NCI-H524 (cell line): Measurements from ENCODE around the gene NHS.
"Not testable (repeated sequence)": the region's sequence is repeated elsewhere in the genome, so short reads cannot be mapped to it uniquely, and the experiment has no call there.

ENCODE experiments used
- DNase-seq, 2 experiments: peaks; one replicate each; lab custom pipeline; 2025; lab: John Stamatoyannopoulos, UW

The NHS gene

DNA sequence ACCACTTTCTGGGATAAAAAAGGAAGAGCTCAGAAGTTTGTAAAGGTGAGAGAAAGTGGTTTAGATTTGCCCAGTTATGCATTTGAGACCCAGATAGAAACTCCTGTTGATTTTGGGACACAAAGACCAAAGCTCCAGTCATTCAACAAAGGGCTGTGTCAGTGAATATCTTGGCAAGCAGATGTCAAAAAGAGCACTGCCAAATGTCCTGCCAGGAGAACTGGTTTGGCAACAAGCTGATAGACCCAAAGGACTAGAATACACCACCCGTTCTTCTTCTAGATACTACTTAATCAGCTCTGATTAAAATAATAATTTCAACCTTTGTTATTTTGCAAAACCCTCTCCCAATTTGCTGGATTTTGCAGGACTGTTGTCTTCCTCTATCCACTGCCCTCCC is 121.4 kb downstream of the NHS start:
- no peak for DNase-seq

GRCh38 chrX:17497193-17497592 is 122.2 kb downstream of the NHS start:
- DNase-seq, result no peak

DNA sequence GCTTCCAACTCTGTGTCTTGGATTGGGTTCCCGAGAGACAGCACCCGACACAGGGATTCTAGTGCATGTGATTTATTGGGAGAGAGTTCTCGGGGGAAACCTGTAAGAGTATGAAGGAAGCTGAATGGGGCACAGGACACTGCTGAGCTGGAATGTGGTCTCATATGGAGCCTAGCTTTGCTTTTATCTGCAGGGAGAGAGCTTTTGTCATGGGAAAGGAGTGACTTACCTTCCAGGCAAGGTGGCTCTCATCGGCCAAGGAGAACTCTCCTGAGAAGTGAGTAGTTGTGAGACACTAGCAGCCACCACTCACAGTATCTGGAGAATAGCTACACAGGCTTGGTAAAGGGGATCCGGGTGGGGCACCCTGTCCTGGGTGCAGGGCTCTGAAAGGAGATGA is 124.5 kb downstream of the NHS start:
- DNase-seq, result no peak

DNA sequence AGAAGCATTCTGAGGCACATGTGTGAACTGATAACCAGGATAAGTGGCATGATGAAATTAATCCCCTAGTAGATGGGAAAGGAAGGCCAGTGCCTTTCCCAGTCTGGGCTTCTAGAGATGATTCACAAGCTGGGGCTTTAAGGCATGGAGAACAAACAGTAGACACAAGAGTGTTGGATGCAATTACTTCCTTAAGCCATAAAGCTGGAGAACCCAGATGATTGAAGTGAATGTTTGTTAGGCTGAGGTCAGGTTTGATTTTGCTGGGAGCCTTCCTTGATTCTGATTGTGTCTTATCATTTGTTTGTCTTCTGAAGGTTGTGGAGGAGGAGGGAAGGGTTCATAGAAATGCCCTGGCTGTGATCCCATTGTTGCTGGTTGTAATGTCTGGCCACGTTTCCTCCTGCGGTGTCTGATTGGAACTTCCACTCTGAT is 125.2 kb downstream of the NHS start:
- DNase-seq, result no peak

DNA sequence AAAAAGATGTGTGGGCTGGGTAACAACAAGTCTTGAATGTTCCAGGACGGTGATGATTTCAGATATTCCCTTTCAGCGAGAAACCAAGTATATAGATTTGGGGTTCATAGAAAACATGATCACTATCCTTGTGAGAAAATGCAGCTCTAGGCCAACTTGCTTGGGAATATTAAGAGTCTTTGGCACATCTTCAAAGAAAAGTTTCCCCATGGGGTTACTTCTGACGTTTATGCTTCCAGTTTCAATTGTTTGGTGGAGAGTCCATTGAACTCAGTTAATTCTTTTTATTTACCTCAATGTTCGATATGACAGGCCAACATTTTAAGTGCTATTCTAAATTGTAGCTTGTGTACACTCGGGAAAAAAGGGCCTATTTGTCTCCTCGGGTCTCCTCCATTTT is 126.7 kb downstream of the NHS start:
- no peak for DNase-seq

DNA sequence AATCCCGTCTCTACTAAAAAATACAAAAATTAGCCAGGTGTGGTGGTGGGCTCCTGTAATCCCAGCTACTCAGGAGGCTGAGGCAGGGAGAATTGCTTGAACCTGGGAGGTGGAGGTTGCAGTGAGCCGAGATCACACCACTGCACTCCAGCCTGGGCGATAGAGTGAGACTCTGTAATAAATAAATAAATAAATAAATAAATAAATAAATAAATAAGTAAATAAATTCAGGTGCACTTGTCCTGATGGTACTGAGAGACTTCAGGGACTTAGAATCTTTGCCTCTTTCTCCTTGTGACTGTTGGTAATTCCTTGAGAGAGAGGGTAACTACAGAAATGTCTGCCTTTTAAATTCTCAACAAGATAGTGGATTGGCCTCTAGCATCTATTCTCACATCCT is 131.4 kb downstream of the NHS start:
- not testable (repeated sequence) for DNase-seq

GRCh38 chrX:17511556-17511955 is 136.6 kb downstream of the NHS start:
- no peak for DNase-seq

DNA sequence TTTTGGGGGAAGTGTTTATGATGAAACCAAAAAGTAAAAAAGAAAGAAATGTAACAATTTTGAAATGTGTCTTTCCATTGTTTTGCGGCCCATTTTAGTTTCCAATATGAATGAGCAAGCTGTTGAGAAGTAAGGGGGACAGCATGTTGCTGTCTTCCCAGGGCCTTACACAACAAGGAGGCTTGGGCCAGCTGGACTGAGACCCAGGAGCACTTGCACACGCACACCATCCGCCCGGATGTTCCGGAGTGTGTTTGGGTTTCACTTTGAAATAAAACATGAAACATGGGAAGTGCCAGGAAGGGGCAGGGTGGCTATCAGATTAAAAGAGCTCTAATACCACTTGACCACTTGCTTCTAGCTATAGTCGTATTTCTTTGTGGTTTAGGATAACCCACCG is 144.4 kb downstream of the NHS start:
- DNase-seq, result no peak

- DNase-seq, result no peak
Measured at GRCh38 chrX:17520016-17520615, 145.1 kb downstream of the NHS start.

GRCh38 chrX:17521871-17522693 is 147.1 kb downstream of the NHS start:
- DNase-seq, result peak in 1 of 2 experiments; percentile 44

DNA sequence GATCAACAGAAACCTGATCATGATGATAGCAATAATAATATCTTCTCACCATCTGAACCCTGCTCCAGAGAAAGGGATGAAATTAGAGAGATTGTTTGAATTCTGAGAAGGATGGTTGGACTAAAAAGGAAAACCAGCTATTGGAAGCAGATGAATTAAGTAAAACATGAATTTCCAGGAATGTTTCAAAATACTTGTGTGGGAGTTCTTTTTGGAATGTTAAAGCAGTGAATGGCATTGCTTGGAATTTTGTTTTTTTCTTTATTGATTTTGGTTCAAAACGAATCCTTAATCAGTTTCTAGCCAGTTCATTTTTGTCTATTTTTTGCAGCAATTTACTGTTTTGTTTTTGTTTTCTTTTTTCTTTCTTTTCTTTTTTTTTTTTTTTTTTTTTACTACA is 150.3 kb downstream of the NHS start:
- no peak for DNase-seq

- DNase-seq, result no peak
Measured at GRCh38 chrX:17525762-17526555, 151.0 kb downstream of the NHS start.

DNA sequence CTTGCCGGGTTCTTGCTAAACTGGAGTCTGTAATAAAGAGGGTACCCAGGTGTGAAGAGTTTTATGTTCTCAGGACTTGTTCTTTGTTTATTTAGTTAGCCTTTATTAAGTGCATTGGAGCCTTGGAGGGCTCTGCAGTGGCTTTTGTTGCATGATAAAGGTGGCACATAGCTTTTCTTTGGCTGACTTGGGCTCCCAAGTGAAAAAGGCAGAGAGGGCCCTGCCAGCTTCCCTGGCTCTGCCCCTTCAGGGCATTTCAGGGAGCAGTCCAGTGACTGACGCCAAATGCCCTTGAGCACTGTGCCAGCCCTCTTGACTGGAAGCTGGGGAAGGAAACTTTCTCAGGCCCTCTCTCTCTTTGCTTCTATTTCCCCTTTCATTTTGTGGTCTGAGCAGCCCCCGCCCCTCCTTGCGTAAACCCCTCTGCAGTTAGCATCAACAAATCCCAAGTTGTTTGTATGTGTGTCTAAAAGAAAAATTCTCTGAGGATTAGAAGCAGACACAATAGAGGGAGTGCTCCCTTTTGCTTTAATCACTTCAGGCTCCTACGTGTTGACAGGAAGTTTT is 152.2 kb downstream of the NHS start:
- DNase-seq, result no peak

GRCh38 chrX:17527922-17528321 is 152.9 kb downstream of the NHS start:
- DNase-seq, result no peak

- DNase-seq, result no peak
Measured at GRCh38 chrX:17529151-17529745, 154.2 kb downstream of the NHS start.

- DNase-seq, result no peak
Measured at GRCh38 chrX:17531500-17531899, 156.5 kb downstream of the NHS start.

DNA sequence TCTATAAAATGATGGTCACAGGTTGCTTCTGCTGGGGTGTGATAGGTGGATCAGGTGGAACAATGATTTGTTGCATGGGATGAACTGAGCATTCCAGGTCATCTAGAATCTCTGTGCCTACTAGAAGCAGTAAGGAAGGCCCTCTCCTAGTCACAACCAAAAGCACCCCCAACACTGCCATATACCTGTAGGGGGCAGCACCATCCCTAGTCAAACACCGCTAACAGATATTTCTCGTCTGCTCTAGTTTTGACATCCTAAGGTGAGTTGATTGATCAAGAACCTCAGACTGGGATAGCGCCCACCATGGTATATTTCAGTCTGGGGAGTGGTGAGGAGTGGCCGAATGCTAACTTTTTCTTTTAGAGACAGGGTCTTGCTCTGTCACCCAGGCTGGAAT is 160.2 kb downstream of the NHS start:
- DNase-seq, result peak in 1 of 2 experiments; percentile 30

GRCh38 chrX:17537723-17538243 is 162.8 kb downstream of the NHS start:
- no peak for DNase-seq

DNA sequence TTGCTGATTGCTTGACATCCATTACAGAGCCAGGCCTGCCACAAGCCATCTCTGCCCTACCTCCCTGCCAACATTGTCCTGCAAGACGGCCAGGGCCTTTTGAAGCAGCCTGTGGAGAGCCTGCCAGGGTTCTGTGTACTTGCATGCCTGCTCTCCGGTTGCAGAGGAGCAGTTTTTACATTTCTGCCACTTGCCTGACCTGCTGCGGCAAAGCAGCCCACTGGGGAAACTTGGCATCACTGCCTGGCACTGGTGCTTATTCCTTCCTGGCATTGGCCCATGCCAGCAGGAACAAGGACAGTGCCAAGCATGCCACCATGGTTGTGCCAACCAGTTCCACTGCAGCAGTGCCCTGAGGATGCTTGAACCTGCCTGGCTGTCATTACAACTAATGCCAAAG is 167.1 kb downstream of the NHS start:
- no peak for DNase-seq

DNA sequence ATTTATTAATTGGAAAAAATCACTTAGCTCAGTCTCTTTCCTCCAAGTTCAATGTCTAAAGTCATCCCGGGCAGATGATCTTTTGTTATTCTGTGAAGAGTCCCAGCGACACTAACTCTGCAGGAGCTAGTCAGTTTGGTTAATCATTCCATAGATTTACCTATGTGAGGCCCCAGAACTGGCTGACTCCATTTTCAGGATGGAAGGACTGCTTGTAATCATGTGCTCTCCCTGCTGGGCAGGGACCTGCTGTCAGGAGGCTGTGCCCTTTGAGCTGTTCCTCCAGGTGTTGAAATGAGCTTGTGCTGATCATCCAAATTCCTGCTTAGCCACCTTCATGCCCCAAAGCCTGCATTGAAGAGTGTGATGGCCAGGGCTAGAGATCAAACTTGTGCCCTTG is 169.8 kb downstream of the NHS start:
- DNase-seq, result no peak

GRCh38 chrX:17546356-17546755 is 171.4 kb downstream of the NHS start:
- no peak for DNase-seq

DNA sequence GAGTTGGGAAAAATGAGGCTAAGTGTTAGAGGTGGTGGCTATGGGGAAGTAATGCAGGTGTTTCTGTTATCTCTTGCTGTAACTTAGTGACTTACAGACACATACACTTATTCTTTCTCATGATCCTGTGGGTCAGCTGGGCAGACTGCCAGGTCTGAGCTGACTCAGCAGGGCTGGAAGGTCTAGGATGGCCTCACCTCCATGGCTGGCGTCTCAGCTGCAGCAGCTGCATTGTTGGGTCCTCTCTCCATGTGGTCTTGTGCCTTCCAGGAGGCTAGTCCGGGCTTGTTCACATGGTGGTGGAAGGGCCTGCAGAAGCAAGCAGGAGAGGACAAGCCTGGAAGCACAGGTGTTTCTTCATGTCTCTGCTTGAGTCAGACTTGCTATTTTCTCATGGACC is 172.7 kb downstream of the NHS start:
- DNase-seq, result no peak
